HS-27A (cell line): ENCODE results near the gene GINS2.

Experiments used
- DNase-seq: peaks from one replicate; pipeline ENCODE4 v3.0.0-alpha.2; 2012; ENCODE audit warnings: low read depth, missing footprints

Gene GINS2

GRCh38 chr16:85716022-85716679, 27.4 kb upstream of the GINS2 start:
- no peak for DNase-seq

DNA sequence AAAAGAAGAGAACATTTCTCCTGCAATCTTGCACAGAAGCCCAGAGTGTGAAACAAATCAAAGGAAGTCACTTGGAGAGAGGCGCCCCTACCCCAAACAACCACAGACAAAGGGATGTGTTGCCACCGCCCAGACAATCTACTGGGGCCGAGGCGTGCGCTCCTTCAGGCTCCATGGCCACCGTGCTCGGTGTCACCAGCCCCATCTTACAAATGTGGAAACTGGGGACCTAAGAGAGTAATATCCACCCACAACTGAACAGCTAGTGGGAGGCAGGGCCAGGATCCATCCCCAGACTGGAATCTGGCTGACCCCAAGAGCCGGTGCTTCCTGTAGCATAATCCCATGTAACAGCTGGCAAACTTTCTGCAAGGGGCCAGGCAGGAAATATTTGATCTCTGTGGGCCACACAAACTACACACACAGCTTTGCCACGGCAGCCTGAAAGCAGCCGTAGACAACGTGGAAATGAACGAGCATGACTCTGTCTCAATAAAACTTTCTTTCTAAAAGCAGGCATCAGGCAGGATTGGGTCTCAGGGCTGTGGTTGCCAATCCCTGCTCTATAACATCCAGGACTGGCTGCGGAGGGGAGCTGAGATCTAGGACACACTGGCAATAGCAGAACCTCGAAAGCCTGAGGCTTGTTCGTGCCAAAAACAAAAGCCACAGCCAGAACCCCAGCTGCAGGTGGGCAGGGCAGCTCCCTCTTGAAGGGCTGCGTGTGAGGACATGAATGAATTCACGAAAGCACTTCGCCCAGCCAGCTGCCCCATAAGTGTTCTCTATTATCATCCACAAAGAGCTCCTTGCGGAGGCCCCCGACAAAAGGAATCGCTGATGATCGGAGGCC, 26.6 kb upstream of the GINS2 start:
- no peak for DNase-seq

- no peak for DNase-seq
These were observed 24.0 kb upstream of the GINS2 start for GRCh38 chr16:85712801-85713200.

- no peak for DNase-seq
These were observed 23.3 kb upstream of the GINS2 start for GRCh38 chr16:85711982-85712587.

GRCh38 chr16:85710732-85711131, 22.0 kb upstream of the GINS2 start:
- DNase-seq = no peak

GRCh38 chr16:85709766-85710585, 21.2 kb upstream of the GINS2 start:
- no peak for DNase-seq

GRCh38 chr16:85708338-85708737, 19.6 kb upstream of the GINS2 start:
- no peak for DNase-seq

- no peak for DNase-seq
These were observed 18.9 kb upstream of the GINS2 start for GRCh38 chr16:85707528-85708095.

DNA sequence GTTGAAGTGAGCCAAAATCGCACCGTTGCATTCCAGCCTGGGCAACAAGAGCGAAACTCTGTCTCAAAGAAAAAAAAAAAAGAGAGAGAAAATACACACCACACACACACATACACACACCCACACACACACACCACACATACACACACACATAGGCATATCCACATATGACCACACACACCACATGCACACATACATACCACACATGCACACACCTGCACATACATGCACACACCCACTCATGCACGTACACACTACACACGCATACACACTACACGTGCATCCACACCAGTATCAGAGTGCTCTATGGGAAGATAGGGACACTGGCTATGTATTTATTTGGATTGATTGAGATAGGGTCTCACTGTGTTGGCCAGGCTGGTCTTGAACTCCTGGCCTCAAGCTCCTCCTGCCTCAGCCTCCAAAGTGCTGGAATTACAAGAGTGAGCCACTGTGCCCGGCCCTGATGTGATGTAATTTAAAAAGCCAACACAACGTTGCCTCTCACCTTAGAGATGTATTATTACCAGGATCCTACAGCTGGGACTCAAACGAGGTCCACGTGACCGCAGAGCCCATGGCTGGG, 17.8 kb upstream of the GINS2 start:
- DNase-seq = no peak

DNA sequence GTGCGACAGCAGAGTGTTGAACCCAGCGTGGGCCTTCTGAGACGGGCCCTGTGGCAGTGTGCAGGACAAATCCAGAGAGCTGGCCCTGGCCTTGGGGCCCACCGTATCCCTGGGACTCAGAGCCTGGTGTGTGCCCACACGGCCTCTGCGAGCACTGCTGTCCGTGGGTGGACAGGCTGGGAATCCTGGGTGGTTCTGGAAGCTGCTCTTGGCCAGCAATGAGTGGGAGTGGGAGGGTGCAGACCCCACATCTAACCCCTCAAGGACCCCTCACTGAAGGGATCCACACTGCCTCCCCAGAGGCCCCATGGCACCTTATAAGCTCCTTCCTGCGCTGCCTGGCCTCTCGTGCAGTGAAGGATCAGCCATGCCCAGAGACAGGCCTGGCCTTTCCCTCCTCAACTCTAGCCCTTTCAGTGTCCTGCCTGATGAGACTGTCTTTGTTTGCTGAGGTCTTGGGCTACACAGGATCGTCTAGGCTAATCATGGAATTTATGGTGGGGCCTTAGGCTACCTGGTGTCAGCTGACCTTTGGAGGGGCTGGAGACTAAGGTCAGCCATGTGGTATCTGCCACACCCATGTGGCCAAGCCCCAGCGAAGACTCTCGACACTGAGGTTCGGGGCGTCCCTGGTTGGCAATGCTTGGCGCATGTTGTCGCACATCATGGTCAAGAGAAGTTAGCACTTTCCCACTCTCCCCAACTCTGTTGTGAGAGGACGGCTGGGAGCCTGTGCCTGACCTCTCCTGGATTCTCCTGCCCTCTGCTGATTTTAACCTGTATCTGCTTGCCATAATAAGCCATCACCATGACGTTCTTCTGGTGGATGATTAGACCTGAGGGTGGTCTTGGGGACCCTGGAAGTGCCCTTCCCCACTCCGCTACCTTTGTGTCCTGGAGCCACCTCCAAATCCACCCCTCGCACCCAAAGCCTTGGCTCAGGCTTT, 16.4 kb upstream of the GINS2 start:
- DNase-seq = no peak

DNA sequence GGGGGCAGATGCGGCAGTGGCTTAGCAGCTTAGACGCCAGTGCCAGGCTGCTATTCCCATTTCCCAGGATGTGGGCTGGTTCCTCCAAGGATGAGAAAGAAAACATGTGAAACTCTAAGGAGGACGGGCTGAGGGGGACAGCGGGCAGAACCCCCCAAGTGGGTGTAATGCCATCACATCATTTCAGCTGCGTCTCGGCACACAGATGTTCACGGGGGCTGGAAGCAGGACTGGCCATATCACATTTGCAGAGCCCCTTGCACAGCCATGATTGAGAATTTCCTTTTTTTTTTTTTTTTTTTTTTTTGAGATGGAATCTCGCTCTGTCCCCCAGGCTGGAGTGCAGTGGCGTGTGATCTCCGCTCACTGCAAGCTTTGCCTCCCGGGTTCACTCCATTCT, 15.3 kb upstream of the GINS2 start:
- no peak for DNase-seq

GRCh38 chr16:85699628-85700027, 10.9 kb upstream of the GINS2 start:
- DNase-seq = no peak

DNA sequence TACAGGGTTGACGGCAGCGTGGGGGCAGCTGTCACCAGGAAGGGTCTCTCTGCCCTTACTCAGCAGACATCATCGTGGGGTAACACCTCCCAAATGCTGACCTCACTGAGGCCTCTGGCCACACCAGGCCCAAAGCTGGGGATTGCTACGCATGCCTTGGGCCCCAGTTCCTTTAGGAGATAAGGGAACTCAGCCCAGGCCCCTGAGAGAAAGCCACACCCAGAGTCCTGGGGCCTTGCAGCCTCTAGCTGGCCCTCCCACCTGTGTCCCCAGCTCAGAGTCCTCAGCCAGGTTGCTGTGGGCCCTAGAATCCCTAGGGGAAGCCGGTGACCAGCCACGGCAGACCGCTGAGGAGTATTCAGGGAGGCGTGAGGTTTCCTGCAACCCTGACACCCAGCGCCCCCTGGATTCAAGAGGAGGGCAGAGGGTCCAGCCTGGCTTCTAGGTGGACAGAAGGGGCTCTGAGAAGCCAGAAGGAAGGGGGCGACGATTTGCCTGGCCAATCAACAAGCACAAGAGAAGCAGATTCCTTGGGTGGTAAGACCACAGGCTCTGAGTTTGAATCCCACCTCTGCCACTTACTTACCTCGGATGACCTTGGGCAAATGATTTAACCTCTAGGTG, 10.3 kb upstream of the GINS2 start:
- no peak for DNase-seq

- DNase-seq = no peak
These were observed 9.7 kb upstream of the GINS2 start for GRCh38 chr16:85698459-85698891.

GRCh38 chr16:85697431-85697830, 8.7 kb upstream of the GINS2 start:
- DNase-seq = no peak

DNA sequence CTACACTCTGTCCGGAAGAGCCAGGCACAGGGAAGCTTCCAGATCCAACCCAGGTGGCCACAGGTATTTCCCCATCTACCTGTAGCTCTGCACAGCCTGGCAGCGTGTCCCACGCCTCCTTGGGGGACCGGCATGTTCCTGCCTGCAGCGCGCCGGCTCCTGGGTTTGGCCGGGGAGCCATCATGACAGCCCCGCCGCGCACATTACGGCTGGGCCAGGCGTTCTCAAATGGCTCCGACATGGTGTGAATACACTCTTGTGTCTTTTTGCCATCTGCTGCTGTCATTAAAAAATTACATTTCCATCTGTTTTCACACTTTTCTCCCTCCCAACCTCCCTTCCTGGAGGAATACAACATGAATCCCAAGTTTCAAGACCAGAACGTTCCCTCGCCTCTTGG, 8.0 kb upstream of the GINS2 start:
- DNase-seq = no peak

DNA sequence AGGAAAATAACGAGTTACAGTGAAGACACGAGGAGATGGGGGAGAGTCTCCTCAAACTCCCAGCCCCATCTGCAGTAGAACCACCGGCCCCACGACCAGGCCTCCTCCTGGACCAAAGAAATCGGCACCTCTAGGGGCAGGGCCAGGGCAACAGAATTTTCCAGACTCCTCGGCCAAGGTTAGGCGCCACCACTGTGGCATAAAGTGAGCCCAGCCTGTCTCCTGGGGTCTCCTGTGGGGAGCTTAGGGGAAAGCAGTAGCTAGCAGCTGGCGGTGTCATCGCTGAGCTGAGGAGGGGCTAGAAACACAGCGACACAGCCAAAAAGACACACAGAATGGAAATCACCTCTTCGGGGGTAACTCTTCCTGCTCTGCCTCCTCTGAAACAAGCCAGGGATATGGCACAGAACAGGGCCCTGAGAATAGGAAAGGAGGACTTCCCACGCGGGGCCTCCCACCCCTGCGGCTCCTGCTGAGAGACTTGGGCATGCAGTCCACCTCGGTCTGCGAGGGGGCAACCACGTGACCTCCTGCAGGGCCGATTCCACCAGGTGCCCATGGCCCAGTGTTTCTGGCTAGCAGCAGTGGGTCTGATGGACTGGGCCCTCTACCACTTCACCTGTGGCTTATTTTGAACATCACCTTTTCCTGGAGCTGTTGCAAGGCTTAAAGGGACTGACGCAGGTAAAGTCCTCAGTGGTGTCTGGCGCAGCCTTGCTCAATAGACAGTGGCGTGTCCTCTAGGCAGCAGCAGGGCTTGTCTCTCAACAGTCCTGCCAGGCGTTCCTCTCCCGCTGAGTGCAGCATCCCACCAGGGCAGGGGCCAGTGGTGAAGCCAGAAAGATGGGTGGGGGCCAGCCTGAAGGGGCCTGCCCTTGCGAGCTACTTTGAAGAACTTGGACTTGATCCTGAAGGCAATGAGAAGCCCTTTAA, 6.7 kb upstream of the GINS2 start:
- no peak for DNase-seq

DNA sequence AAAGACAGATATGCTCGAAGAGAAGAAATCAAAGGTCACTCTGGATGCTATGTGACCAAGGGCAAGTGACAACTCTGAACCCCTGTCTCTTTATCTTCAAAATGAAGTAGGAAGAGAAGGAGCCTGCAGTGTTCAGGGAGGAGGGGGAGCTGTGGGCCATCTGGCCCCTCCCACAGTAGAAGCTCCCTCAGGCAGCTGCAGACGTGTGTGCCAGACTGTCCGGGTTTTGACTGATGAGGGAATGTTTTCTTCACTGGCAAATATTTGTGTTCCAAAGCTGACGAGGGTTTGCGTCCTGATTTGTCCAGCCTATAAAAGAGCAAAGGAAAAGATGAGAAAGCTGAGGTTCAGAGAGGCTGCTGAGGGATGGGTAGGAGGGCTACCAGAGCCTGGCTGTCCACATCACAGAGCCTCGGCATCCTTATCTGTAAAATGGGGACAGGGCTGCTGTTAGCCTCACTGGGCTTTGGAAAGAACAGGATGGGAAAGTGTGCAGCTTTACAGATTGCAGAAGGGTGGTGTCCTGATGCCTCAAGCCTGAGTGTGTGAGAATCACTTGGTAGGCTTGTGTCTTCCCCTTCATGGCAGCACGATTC, 1.8 kb upstream of the GINS2 start:
- no peak for DNase-seq
